Raji (cell line): ENCODE data around the gene CLEC20A.

Source experiments
- POLR2A ChIP-seq: IDR thresholded peaks from 2 replicates; pipeline ENCODE4 v1.6.1; 2011; ENCODE audit warnings: low read depth, low read length, control low read depth; ENCODE audit not compliant: insufficient read depth

The CLEC20A gene

DNA sequence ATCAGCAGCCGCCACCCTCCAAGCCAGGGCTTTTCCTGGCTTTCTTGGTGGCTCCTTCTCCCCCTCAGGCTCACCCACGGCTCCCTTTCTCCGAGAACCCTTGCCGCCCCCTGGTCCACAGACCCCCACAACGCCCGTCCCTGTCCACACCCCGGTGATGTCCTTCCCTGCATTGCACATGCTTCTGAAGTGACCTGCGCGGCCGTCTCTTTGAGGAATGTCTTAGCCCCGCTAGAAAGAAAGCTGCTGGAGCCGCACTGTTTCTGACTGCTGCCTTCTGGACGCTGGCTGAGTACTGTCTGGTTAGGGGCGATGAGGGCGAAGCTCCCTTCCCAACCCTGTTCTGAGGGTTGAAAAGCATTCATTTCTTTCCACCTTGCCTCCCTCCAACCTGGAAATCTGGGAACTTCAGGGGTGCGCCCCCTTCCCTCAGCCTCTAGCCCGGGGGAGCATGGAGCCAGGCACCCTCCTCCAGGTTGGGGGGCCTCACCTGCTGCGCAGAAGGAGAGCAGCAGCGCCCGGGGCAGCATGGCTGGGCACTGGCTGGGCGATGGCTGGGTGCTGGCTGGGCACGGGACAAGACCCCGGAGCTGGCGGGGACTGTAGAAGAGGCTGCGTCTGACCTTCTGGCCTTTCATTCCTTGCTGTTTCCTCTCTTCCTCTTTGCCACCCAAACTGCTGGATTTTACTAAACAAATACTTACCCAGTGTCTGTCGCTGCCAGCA lies at the start of gene CLEC20A:
Gene CLEC20A, minus strand, starts transcription at position 555 of the 726 bp plus-strand sequence. Its CDS starts 25 bp downstream, at position 530.
- no peak for TF ChIP-seq POLR2A

DNA sequence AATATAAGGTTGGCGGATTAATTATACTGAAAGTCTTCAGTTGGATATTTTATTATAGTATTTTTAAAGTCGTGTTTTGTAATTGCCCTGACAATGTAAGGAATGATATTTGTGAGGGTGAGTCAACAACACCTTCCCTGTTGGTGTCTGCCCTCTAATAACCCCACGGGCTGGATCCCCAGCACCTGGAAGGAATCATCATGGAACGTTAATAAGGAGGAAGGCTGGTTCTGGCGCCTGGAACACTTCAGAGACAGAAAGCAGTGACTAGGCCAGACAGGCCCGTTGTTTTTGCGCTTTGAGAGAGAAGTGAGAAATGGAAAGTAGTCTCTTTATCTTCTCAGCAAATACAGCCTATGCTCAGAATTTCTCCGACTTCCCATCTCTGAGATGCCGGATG lies 47.8 kb upstream of the CLEC20A start:
- TF ChIP-seq POLR2A = no peak

DNA sequence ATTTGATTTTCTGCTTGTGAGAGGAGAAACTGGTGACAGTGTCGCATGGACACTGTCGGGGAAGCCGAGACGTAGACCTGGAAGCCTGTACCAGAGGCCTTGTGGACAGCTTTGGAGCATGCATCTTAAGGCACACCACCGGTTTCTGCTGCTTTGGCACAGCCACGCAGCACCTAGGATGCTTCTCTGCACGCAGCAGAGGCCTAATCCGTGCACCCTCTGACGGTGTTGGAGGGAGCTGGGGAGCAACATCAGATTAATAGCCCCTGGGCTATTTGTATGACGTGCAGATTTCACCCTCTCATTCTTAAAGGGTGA lies 46.5 kb upstream of the CLEC20A start:
- TF ChIP-seq POLR2A = no peak

DNA sequence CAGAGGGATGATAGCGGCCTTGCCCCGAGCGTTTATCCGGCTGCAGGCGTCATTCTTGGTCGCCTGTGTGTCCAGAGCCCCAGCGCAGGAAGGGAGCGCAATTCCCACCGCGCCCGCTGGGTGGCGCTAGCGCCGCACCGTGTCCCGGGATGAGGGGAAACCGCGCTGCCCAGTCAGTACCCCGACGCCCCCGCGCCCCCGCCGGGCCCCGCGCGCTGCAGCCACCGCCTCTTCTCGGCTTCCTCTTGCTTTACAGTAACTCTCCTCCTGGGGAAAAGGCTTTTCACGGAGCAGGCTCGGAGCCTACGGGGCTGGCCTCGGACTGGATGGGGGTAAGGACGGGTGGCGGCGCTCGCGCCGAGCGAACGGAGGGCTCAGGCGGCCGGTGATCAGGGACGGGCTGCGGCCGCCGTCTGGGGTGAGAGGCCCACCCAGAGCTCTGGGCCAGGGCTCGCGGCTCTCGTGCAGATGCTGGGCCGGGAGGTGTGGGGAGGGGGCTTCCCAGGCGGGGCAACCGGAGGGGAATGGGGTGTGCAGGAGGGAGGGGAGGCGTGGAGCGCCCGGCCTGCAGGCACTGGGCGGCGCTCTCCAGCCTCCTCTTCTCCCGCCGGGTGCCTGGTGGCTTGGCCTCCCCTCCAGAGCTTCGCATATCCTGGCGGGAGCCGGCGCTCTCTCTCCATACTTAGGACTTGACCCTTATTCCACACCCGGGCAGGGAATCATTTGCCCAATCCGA lies 46.0 kb upstream of the CLEC20A start:
- peak; percentile 7 for TF ChIP-seq POLR2A

DNA sequence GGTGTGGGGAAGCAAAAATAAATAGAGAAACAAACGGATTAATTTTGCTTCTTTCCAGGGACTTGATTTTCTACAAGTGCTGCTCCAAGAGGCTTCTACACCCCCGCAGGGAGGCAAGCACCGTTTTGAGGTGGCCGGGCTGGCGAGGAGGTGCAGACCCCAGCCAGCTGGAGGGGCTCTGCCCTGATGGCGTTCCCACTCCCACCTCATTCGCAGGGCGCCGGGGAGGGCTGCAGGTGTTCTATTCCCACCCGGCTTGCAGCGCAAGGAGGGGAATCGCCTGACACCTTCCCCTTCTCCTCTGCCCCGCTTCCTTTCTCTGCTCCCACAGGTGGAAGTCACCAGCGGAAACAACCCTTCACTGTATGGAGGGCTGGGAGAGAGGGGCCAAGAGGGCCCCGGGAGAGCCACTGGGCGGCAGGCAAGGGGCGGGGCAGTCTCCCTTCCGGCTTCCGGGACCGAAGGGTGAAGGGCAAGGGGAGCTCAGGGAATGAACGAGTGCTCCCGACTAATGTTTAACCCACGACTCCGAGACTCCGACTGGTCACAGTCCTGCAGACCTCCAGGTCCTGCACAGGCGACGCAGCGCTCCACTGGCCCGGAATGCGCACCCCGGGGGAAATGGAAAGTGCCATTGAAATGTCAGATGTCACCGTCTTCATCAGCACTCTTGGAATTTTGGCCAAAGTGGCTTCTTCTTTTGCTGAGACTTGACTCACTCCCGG lies 45.2 kb upstream of the CLEC20A start:
- TF ChIP-seq POLR2A = peak; percentile 50

DNA sequence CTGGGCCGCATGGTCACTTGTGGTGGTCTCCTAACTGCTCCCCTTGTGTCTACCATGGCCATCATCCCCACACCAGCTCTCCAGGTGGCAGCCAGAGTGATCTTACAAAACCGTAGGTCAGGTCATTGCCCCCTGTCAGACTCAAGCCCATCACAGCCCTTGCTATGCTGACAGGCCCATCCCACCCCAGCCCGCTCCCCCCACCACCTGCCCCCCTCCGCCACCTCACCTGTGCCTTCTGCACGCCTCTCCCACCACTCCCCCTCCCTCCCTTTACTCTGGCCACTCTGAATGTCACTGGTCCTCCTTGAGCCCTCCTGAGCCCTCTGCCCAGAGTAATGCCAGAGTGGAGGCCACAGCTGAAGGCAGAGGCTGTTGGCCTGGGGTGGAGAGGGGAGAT lies 44.6 kb upstream of the CLEC20A start:
- TF ChIP-seq POLR2A = no peak

DNA sequence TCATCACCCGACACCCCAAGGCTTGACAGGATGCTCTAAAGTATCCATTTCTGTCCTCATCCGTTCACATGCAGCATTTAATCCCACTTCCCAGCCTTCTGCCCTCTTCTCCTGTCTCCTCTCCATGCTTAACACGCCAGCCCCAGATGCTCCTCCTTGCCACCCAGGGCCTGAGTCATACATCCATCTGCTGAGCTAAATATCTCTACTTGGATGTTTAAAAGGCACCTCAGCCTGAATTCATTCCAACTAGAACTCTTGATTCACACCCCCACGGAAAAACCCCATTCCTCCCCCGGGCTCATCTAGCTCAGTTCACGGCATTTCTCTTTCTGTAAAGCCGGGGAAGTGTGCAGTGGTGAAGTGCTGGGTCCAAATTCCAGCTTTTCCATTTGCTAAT lies 43.9 kb upstream of the CLEC20A start:
- TF ChIP-seq POLR2A = no peak

- TF ChIP-seq POLR2A = no peak
These were observed 43.4 kb upstream of the CLEC20A start for GRCh38 chr1:178540204-178540603.

DNA sequence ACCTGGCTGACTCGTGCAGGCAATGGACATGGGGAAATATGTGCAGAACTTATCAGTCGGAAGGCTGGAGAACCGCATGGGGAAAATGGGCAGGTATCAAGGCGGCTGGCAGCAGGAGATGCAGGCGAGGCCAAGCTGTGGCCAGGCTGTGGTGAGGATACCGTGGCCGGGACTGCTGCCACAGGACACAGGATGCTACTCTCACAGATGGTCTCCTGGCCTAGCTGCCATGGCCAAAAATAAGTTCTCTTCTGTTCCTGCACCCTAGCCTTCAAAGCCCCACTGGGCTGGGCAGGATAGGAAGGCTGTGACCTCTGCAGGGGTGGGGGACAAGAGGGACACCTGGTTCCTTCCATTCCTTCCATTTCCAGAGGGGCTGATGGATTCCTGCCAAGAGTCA lies 42.5 kb upstream of the CLEC20A start:
- no peak for TF ChIP-seq POLR2A

GRCh38 chr1:178538192-178538916 lies 41.6 kb upstream of the CLEC20A start:
- TF ChIP-seq POLR2A = no peak

GRCh38 chr1:178537382-178538090 lies 40.8 kb upstream of the CLEC20A start:
- no peak for TF ChIP-seq POLR2A

DNA sequence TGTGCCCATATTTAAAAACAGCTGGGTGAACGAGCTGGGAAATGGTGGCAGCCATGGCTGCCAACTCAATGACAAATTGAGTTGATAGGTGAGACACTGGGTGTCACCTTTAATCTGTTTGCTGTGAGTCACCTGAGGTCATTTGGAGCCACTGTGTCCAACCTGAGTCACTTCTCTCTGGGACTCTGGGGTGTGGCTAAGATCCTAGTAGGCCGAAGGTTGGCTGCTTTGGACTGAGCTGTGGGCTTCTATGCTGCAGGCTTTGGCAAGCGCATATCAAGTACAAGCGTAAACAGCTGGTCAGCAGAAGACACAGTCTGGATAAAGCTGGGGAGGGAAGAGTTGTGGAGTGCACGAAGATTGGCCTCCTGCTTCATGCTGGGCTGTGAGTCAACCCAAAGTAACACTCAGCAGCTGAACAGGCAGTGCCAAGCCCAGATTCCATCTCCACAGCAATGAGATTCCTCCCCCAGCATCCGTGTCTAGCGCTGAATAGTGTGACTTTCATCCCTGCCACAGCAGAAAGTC lies 40.1 kb upstream of the CLEC20A start:
- TF ChIP-seq POLR2A = no peak

GRCh38 chr1:178536329-178536728 lies 39.6 kb upstream of the CLEC20A start:
- TF ChIP-seq POLR2A = no peak

DNA sequence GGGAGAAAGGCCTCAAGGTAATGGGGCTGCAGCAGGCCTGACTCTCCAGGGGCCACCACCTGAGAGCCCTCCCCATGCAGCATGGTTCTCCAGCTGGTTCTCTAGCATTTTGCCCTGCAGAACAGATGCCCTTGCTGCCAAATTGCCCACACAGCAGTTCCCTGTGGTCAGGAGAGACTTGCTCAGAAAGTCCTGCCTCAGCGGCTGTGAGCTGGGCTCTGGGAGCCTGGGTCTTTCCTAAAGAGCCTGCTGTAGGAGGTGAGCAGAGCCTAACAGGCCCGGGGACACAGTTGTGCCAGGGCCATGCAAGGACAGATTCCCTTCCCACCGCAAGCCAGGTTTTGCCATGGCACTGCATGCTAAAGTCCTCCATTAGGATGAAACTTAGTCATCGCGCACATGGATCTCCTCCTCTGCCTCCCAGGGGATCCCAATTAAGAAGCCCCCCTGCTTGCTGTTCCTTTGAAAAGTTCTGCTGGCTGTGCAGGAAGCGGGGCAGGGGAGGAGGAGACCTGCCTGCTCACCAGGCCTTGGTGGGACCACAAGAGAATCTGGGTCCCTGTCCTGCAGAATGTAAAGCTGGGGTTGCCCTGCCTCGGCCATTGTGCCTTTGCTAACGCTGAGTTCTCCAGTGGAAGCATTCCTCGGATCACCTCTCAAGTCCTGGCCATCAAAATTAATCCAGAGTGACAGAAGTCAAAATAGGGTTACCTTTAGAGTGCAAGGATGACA lies 37.5 kb upstream of the CLEC20A start:
- TF ChIP-seq POLR2A = no peak
